B cell (primary cell): ENCODE results near the gene GRM8.

Experiments
- EZH2 ChIP-seq: IDR thresholded peaks from 2 replicates; pipeline ENCODE4 v1.6.1; 2012; ENCODE audit warnings: borderline replicate concordance, low read depth, mild to moderate bottlenecking, moderate library complexity, low read length; ENCODE audit not compliant: insufficient read depth, poor library complexity, severe bottlenecking
- TF ChIP-seq, protein P1 (sequence below): fragments of 200-600 bp; IDR thresholded peaks from one replicate; pipeline ENCODE4 v1.8.0; 2022; ENCODE audit warnings: antibody characterized with exemption, mild to moderate bottlenecking

- TF ChIP-seq, protein P1, sequence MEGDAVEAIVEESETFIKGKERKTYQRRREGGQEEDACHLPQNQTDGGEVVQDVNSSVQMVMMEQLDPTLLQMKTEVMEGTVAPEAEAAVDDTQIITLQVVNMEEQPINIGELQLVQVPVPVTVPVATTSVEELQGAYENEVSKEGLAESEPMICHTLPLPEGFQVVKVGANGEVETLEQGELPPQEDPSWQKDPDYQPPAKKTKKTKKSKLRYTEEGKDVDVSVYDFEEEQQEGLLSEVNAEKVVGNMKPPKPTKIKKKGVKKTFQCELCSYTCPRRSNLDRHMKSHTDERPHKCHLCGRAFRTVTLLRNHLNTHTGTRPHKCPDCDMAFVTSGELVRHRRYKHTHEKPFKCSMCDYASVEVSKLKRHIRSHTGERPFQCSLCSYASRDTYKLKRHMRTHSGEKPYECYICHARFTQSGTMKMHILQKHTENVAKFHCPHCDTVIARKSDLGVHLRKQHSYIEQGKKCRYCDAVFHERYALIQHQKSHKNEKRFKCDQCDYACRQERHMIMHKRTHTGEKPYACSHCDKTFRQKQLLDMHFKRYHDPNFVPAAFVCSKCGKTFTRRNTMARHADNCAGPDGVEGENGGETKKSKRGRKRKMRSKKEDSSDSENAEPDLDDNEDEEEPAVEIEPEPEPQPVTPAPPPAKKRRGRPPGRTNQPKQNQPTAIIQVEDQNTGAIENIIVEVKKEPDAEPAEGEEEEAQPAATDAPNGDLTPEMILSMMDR = no peak
- no peak for TF ChIP-seq EZH2
Measured at GRCh38 chr7:126659124-126659523, 593.6 kb downstream of the GRM8 start.
